ENCODE results near the gene KIF3B. TPM values are rescaled to one million over a fixed set of nuclear protein-coding genes. Genes with fewer than 3 reads are reported as not detected.

Gene KIF3B
- total RNA-seq, 2 experiments from 2014 or later: 8.2 to 25.2 TPM

DNA sequence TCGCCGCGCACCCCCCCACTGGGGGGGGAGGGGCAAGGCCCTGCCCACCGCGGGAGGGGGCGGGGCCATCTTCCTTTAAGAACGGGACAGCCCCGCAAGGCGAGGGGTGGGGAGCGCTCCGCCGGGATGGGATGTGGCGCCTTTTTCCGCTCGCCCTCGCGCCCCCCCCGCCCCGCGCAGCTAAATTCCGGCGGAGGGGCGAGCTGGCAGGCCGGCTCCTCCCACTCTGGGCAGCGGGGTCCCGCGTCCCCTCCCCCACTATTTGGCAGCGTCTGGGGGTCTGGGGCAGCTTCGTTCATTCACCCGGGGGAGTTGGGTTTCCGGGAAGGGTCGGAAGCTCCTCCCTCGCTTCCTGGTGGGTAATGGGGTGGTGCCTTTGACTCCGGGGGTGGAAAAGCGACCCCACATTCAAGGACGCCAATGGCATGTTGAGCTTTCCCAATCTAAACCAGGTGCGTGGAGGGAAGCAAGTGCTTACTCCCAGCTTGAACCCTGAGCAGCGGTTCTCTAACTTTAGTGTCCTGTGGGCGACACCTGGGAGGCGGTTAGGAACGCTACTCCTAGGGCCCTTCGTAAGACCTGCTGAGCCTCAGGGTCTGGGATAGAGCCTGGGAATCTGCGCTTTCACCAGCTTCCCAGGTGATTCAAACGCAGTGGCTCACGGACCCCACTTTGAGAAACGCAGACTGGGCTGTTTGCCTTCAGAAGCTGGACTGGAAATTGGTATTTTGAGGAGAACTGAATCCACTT lies 81.6 kb downstream of the KIF3B start:
- Histone ChIP-seq H3K36me3 (ENCODE audit: insufficient read depth, low read length) (peaks cover 31% of the 10 kb centered on the region), H3K4me3 (ENCODE audit: low read depth, low read length, poor library complexity, severe bottlenecking) (peak overlapping the region; percentile 87), H3K4me1 (ENCODE audit: insufficient read depth, low read length, poor library complexity, severe bottlenecking) (peaks cover 73% of the 10 kb centered on the region), H3K27ac (ENCODE audit: low read depth, low read length, poor library complexity, severe bottlenecking) (peak overlapping the region; percentile 75), H2AFZ (ENCODE audit: low read length) (peak overlapping the region; percentile 28; the same call in 1 of the 2 replicates), H3K79me2 (ENCODE audit: insufficient read depth, low read depth, low read length) (peaks cover 63% of the 10 kb centered on the region), H3K4me2 (ENCODE audit: low read length) (peak overlapping the region; percentile 82), H4K20me1 (ENCODE audit: insufficient read depth, low read length) (peaks cover 19% of the 10 kb centered on the region), H3K9me3 (ENCODE audit: low read length) (no peaks in the 10 kb centered on the region), H3K9me2 (ENCODE audit: insufficient read depth, low read length) (no peaks in the 10 kb centered on the region)
- TF ChIP-seq, protein P1, sequence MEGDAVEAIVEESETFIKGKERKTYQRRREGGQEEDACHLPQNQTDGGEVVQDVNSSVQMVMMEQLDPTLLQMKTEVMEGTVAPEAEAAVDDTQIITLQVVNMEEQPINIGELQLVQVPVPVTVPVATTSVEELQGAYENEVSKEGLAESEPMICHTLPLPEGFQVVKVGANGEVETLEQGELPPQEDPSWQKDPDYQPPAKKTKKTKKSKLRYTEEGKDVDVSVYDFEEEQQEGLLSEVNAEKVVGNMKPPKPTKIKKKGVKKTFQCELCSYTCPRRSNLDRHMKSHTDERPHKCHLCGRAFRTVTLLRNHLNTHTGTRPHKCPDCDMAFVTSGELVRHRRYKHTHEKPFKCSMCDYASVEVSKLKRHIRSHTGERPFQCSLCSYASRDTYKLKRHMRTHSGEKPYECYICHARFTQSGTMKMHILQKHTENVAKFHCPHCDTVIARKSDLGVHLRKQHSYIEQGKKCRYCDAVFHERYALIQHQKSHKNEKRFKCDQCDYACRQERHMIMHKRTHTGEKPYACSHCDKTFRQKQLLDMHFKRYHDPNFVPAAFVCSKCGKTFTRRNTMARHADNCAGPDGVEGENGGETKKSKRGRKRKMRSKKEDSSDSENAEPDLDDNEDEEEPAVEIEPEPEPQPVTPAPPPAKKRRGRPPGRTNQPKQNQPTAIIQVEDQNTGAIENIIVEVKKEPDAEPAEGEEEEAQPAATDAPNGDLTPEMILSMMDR (conservative IDR thresholded peaks at IDR 0.05; ENCODE audit: low read length): no peak
- no peak for TF ChIP-seq EZH2phosphoT487 (IDR thresholded peaks at IDR 0.05; ENCODE audit: borderline replicate concordance, low read depth, low read length)
- ChIA-PET CTCF (ENCODE audit: unreplicated experiment) (interaction anchor here (0.6 kb wide), 2 partner anchors 69 to 789 kb away, joined by 4 to 5 read pairs; no protein-coding TSS in a partner anchor), POLR2A (interaction anchor here (0.6 to 2.1 kb wide), 15 partner anchors 8 to 1630 kb away, joined by 3 to 11 read pairs (median 4); no protein-coding TSS in a partner anchor)
- intact Hi-C loops (cut with micrococcal nuclease; ENCODE audit: unreplicated experiment): loop anchor here (2.0 kb wide), 1 partner anchor 74 kb away; no protein-coding TSS in a partner anchor
- no TSS peak for BruUV-seq (replicated peaks)
- DNase-seq (ENCODE audit: low spot score): peak; percentile 77

DNA sequence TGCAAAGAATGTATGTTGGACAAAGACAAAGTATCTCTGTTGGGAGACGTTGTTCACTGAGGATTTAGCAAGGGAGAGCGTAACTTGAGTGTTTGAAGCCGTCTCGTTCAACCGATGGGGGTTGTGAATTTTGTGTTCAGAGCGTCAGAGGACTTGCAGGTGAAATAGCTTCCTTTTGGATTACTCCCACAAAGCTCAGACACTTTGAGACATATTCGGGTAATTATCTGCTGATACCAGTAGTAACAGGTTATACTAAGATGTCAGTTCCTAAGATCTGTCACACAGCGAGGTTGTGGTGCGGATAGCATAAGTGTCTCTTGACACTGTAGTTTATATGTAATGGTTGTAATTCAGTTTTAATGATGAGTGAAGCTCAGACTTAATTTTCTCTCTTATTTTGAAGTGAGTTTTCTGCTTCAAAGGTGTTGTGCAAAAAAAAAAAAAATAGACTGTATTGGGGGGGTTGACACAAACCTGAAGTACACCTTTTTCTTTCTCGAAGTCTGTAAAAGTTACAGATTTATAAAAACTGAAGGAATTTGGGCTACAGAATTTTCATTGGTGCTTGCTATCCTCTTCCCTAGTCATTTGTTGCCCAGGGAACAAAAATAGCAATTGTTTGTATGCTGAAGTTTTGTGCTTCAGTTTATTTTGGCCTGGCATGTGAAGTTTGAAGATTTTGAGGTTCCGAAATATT lies 82.3 kb downstream of the KIF3B start:
- ChIA-PET POLR2A (interaction anchor here (0.6 to 2.1 kb wide), 14 partner anchors 9 to 1630 kb away, joined by 3 to 11 read pairs (median 4); no protein-coding TSS in a partner anchor), CTCF (ENCODE audit: unreplicated experiment) (no interaction called here)
- Histone ChIP-seq H3K36me3 (ENCODE audit: insufficient read depth, low read length) (peaks cover 31% of the 10 kb centered on the region), H3K4me1 (ENCODE audit: insufficient read depth, low read length, poor library complexity, severe bottlenecking) (peaks cover 73% of the 10 kb centered on the region), H3K4me3 (ENCODE audit: low read depth, low read length, poor library complexity, severe bottlenecking) (peak overlapping the region; percentile 87), H4K20me1 (ENCODE audit: insufficient read depth, low read length) (peaks cover 22% of the 10 kb centered on the region), H3K9me3 (ENCODE audit: low read length) (no peaks in the 10 kb centered on the region), H2AFZ (ENCODE audit: low read length) (no peak overlapping the region; the same call in 1 of the 2 replicates), H3K4me2 (ENCODE audit: low read length) (peak overlapping the region; percentile 82), H3K27ac (ENCODE audit: low read depth, low read length, poor library complexity, severe bottlenecking) (peak overlapping the region; percentile 75), H3K9me2 (ENCODE audit: insufficient read depth, low read length) (no peaks in the 10 kb centered on the region), H3K79me2 (ENCODE audit: insufficient read depth, low read depth, low read length) (peaks cover 70% of the 10 kb centered on the region)
- TF ChIP-seq, protein P1 (conservative IDR thresholded peaks at IDR 0.05; ENCODE audit: low read length): no peak
- no peak for TF ChIP-seq EZH2phosphoT487 (IDR thresholded peaks at IDR 0.05; ENCODE audit: borderline replicate concordance, low read depth, low read length)
- intact Hi-C loops (cut with micrococcal nuclease; ENCODE audit: unreplicated experiment): loop anchor here (2.0 kb wide), 1 partner anchor 75 kb away; no protein-coding TSS in a partner anchor
- DNase-seq (ENCODE audit: low spot score): peak; percentile 41
- TSS peak; percentile 68 for BruUV-seq (replicated peaks)
